ENCODE measurements around the gene GIMAP8.

DNA sequence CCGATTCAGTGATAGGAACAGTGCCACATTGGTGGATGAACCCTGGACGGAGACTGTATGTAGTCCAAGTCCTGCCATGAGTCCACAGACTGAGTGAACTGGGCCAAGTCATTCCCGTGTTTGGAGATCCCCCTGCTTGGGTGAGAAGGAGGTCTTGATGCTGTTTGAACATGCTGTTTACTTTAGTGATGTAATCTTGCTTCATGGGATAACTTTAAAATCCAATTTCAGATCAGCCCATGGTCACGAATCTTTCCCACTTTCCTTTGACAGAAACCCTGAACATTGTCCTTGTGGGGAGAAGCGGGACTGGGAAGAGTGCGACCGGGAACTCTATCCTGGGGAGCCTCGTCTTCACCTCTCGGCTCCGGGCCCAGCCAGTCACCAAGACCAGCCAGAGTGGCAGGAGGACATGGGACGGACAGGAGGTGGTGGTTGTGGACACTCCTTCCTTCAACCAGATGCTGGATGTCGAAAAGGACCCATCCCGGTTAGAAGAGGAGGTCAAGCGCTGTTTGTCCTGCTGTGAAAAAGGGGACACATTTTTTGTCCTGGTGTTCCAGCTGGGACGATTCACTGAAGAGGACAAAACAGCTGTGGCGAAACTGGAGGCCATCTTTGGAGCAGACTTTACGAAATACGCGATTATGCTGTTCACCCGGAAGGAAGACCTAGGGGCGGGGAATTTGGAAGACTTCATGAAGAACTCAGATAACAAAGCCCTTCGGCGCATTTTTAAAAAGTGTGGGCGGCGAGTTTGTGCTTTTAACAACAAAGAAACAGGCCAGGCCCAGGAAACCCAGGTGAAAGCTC, 26.6 kb downstream of the GIMAP8 start:
- TF ChIP-seq POLR2AphosphoS5 (IDR thresholded peaks at IDR 0.05; ENCODE audit: borderline replicate concordance, low read depth, low read length) (no peak), EZH2 (IDR thresholded peaks at IDR 0.05) (no peak)
